ENCODE data around the gene IFT43.
"Not testable (repeated sequence)": the region's sequence is repeated elsewhere in the genome, so short reads cannot be mapped to it uniquely, and the experiment has no call there.

Gene IFT43

GRCh38 chr14:75981426-75982265 is 3.9 kb upstream of the IFT43 start, which contains the start of gene TGFB3:
TGFB3 (minus strand) TSS chr14:75981995; CDS start chr14:75980893, 1,102 bp downstream.
- peak; percentile 46 for DNase-seq

- peak; percentile 53 for DNase-seq
Measured at GRCh38 chr14:75982266-75983018, 3.1 kb upstream of the IFT43 start.

- no peak for DNase-seq
Measured at GRCh38 chr14:75983019-75983358, 2.6 kb upstream of the IFT43 start.

GRCh38 chr14:75984674-75985073 is 889 bp upstream of the IFT43 start:
- no peak for DNase-seq

GRCh38 chr14:75986439-75986765 is 839 bp downstream of the IFT43 start:
- DNase-seq: no peak

- DNase-seq: no peak
Measured at GRCh38 chr14:75987201-75987970, 1.8 kb downstream of the IFT43 start.

GRCh38 chr14:75989134-75989533 is 3.6 kb downstream of the IFT43 start:
- DNase-seq: no peak

GRCh38 chr14:75990297-75990696 is 4.7 kb downstream of the IFT43 start:
- no peak for DNase-seq

GRCh38 chr14:75991753-75992152 is 6.2 kb downstream of the IFT43 start:
- DNase-seq: no peak

GRCh38 chr14:75993567-75994041 is 8.0 kb downstream of the IFT43 start:
- DNase-seq: no peak

GRCh38 chr14:75995372-75996041 is 9.9 kb downstream of the IFT43 start:
- DNase-seq: no peak

GRCh38 chr14:75996488-75996887 is 10.9 kb downstream of the IFT43 start:
- no peak for DNase-seq

GRCh38 chr14:75999511-76000190 is 14.1 kb downstream of the IFT43 start:
- DNase-seq: no peak

- DNase-seq: no peak
Measured at GRCh38 chr14:76002383-76002782, 16.8 kb downstream of the IFT43 start.

GRCh38 chr14:76006253-76006652 is 20.7 kb downstream of the IFT43 start:
- no peak for DNase-seq

GRCh38 chr14:76007379-76007778 is 21.8 kb downstream of the IFT43 start:
- no peak for DNase-seq

GRCh38 chr14:76007852-76008251 is 22.3 kb downstream of the IFT43 start:
- no peak for DNase-seq

- not testable (repeated sequence) for DNase-seq
Measured at GRCh38 chr14:76009627-76010026, 24.1 kb downstream of the IFT43 start.

- no peak for DNase-seq
Measured at GRCh38 chr14:76011930-76012329, 26.4 kb downstream of the IFT43 start.

- DNase-seq: no peak
Measured at GRCh38 chr14:76012354-76012753, 26.8 kb downstream of the IFT43 start.

- DNase-seq: no peak
Measured at GRCh38 chr14:76015191-76015590, 29.6 kb downstream of the IFT43 start.

- DNase-seq: no peak
Measured at GRCh38 chr14:76015668-76016067, 30.1 kb downstream of the IFT43 start.
